Activated CD8-positive, alpha-beta memory T cell treated with anti-CD3 and anti-CD28 coated beads, Interleukin-2, amount 50 U/mL, for 4 hours (primary cell): ENCODE data around the gene HMGXB3.

ENCODE experiments used
- DNase-seq: peaks from one replicate; pipeline ENCODE4 v3.0.0-alpha.2; 2020

Gene HMGXB3

GRCh38 chr5:149982505-149982904, 18.0 kb upstream of the HMGXB3 start:
- no peak for DNase-seq

DNA sequence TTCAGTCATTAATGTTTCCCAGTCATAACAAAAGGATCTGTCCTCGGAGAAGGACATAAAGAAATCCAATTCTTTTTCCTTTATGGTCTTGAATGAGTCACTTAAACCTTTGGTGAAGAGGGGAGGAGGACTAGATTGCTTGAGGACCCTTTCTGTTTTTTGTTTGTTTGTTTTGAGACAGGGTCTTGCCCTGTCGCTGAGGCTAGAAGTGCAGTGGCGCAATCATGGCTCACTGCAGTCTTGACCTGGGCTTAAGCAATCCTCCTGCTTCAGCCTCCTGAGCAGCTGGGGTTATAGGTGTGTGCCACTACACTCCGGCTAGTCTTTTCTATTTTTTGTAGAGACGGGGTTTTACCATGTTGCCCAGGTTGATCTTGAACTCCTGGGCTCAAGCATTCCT, 12.4 kb upstream of the HMGXB3 start:
- DNase-seq, result no peak

DNA sequence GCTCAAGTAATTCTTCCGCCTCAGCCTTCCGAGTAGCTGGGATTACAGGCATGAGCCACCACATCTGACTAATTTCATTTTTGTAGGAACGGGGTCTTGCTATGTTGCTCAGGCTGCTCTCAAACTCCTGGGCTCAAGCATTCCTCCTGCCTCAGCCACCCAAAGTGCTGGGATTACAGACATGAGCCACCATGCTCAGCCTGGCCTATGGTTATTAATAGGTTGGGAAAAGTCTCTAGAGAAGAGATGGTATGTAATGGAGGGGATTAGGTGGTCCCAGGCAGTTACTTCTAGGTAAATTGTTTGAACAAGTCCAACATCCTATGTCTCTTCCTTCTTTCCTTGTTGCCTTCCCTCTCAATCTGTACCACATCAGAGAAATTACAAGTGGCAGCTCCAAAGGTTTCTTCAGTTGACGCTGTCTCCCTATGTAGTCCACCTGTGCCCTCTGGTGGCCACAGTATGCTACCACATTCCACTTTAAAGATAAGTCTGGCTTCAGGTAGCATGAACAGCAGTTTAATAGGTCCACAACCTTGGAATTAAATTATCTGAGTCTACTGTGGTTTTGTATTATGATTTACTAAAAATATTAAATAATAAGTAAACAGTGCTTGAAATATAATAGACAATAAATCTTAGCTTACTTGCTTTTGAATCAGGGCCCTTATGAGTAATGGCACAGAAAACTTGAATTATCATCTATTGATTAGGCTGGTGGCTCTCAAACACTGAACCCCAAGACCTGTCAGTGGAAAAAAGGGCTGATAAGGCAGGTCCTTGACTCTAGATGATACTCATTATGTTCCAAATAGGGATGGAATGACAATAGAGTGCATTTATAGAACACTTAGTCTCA, 9.8 kb upstream of the HMGXB3 start:
- peak; percentile 68 for DNase-seq

DNA sequence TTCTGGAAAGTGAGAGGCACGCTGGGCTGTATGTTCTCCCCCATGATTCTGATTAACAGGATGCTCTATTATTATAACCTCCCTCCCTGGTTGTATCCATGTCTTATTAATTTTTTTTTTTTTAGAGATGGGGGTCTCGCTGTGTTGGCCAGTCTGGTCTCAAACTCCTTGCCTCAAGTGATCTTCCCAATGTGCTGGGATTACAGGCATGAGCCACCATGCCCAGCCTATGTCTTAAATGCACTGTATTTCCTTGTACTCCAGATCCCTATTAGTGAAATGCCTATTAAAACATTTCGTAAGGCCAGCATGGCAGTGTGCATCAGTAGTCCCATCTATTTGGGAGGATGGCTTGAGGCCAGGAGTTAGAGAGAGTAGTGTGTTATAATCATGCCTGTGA, 7.1 kb upstream of the HMGXB3 start:
- DNase-seq, result no peak

- DNase-seq, result no peak
Measured at GRCh38 chr5:149995385-149996204, 4.9 kb upstream of the HMGXB3 start.

GRCh38 chr5:149996205-149996890, 4.2 kb upstream of the HMGXB3 start:
- DNase-seq, result no peak

GRCh38 chr5:149998281-149998680, 2.3 kb upstream of the HMGXB3 start:
- DNase-seq, result no peak

- DNase-seq, result no peak
Measured at GRCh38 chr5:149999359-149999758, 1.2 kb upstream of the HMGXB3 start.

GRCh38 chr5:149999866-150000255, 678 bp upstream of the HMGXB3 start:
- no peak for DNase-seq

DNA sequence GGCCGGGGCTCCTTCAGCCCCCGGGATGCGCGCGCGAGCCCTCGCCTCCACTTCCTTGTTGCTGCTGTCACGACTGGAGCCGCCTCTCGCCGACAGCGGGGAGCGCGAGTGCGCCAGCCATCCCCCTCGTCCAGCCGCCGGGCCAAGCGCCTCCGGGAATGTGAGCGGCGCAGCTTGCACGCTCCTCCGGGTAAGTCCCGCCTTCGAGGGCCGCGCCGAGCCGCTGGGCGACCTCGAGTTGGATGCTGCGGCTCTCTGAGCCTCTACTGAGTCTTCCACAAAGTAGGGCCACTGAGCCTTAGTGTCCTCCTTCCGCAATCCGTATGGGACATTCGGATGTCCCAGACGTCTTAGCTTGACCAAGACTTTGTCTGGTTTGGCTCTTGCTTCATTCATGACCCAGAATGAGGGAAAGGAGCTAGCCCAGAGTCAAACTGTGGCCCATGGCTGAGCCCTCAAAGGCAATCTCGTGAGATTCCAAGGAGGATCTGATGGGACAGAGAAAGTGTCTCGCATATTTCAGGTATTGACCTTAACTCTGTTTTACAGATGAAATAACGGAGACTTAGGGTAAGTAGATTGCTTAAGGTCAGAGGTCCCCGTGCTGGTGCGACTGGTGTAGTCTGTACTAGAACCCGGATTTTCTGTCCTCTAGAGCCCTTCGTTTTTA, 586 bp downstream of the HMGXB3 start:
- DNase-seq, result peak; percentile 43

- DNase-seq, result peak; percentile 54
Measured at GRCh38 chr5:150001660-150002486, 1.3 kb downstream of the HMGXB3 start.

GRCh38 chr5:150006318-150006717, 5.8 kb downstream of the HMGXB3 start:
- DNase-seq, result no peak

- DNase-seq, result no peak
Measured at GRCh38 chr5:150007050-150007449, 6.5 kb downstream of the HMGXB3 start.

DNA sequence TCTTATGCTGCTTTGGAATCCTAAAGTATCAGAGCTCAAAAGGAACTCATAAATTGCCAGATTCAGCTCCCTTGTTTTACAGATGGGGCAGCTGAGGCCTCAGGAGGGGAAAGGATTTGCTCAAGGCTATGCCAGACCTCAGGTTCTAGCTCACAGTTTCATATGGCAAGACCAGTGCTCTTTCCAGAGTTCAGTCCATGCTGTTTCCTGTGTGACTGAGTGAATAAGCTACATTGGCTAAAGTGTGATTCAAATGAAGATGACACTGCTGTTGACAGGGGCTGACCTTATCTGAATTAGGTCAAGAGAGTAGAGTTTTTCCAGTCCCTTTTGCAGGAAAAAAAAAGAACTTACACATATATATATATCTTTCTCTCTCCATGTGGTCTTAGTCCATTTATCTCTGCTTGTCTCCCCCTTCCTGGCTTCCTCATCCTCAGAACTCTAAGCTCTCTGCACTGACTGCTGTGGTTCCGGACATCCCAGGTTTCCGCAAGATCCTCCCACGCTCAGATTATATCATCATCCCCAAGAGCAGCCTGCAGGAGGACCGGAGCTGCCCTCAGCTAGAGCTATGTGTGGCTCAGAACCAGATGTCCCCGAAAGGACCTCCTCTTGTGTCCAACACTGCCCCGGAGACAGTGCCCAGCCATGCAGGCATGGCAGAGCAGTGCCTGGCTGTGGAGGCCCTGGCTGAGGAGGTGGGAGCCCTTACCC, 9.3 kb downstream of the HMGXB3 start:
- no peak for DNase-seq

DNA sequence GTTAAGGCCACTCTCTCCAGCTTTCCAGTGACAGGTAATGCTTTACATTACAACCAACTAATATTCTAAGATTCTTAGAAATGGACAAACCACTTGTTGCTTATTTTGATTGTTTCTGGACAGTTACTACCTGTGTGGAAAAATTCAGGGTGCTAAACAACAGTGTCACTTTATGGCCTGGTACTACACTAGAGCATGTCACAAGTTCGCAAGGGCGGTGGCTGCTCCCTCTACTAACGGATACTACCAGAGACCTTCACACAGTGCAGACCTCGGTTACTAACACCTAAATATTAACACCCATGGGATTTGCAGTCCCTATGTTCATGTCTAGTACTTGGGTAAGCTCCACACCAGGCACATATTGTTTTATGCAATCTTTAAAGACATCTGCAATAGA, 13.4 kb downstream of the HMGXB3 start:
- no peak for DNase-seq

DNA sequence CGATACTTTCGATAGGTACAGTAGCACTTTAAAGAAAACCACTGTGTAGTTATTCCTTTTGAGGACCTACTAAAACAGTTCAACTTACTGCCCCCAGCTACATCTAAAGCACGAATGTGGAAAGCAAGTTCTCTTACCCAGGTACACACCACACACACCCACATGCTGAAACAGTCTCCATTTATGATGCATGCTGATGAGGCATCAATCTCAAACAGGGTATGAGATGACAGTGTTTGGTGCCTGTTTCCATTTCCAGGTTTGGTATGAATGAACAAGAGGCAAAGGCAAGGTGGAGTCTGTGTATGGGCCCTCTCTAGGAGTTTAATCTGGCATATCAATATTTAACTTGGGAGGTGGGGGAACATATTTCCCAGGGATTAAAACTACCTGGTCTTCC, 13.9 kb downstream of the HMGXB3 start:
- DNase-seq, result no peak

DNA sequence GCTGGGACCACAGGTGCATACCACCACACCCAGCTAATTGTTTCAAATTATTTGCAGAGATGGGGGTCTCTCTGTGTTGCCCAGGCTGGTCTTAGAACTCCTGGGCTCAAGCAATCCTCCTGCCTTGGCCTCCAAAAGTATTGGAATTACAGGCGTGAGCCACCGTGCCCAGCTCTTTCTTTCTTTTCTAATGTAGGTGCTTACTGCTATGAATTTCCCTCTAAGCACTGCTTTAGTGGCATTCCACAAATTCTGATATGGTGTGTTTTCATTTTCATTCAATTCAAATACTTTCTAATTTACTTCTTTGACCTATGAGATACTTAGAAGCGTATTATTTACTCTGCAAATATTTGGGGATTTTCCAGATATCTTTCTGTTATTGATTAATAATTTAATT, 14.9 kb downstream of the HMGXB3 start:
- DNase-seq, result no peak

- DNase-seq, result no peak
Measured at GRCh38 chr5:150016537-150016936, 16.0 kb downstream of the HMGXB3 start.

DNA sequence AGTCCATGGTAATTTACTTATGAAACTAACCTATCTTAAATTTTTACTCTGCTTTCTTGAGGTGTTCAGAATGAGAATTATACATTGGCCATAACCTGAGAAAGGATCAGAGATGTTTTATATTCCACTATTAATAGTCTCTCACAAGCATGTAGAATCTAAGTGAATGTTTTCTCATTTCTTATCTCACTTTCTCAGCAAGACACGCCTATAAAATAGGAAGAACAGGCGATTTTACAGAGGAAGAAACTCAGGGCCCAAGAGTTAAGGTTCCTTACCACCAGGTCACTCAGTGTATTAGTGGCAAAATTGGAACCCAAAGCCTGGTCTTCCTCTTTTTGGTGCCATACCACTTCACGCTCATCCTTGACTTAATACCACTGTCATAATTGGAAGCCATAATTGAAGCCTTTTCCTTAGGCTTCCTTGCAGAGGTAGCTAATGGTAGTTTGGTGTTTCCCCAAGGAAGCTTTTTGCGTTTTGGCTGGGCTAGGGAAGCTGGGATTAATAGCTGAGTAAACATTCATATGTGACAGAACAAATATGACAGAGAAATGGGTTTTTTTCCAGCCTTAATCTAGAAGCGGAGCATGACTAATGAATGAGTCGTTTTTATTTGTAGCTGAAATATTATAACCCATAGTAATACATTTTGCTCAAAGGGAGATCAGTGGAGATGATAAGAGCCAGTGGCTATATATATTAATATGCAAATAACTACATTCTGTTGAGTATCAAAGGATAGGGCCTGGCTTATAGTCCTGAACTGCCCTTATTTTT, 16.9 kb downstream of the HMGXB3 start:
- no peak for DNase-seq

DNA sequence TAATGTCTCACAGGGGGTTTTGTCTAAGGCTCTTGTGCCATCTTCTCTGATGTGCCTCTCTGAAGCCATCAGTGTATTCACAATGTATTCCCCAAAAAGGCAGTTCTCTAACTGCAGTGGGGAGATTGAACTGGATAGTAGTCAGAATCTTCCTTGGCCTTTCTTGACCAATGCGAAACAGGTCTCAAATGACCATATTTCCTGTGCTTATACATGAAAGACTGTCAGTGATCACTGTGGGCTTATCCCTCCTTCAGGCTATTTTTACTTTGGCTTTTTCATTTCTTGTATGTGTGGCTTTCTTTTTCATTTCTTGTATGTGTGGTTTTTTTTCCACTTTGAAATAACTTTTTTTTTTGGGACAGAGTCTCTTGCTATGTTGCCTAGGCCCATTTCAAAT, 19.7 kb downstream of the HMGXB3 start:
- DNase-seq, result no peak
